Neural progenitor cell (in vitro differentiated cells): ENCODE data around the gene PRKD1.

Source experiments
- CTCF ChIP-seq: fragments of 200-600 bp; sonication (generic); IDR thresholded peaks from 2 replicates; pipeline ENCODE4 v1.5.1; 2017; ENCODE audit warnings: antibody characterized with exemption, mild to moderate bottlenecking
- EZH2phosphoT487 ChIP-seq: fragments of 200-600 bp; sonication (generic); IDR thresholded peaks from 2 replicates; pipeline ENCODE4 v1.6.1; 2017; ENCODE audit warnings: antibody characterized with exemption

DNA sequence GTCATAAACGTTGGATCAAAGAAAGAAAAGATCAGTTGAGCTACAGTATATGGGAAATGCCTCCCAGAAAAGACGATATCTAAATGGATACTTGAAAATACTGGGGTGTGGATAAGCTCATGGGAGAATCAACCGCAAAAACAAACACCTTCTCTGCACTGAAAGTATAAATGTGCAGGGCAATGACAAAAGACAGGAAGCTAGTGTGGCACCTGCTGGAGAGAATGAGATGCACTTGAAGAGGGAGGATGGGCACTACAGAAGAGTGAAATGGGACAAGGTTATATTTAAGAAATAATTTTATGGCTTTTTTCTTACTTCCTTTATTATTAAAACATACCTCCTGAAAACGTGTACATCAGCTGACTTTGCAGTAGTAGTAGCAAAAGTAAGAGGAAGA, 153.7 kb downstream of the PRKD1 start:
- TF ChIP-seq CTCF (no peak), EZH2phosphoT487 (no peak)
